Osteoblast (primary cell): Measurements from ENCODE around the gene TMBIM6. TPM values are rescaled to one million over a fixed set of nuclear protein-coding genes. Genes with fewer than 3 reads are reported as not detected.

ENCODE experiments used
- DNase-seq: peaks from one replicate; pipeline ENCODE4 v3.0.0; 2011; ENCODE audit warnings: low spot score, mixed read lengths; ENCODE audit not compliant: insufficient read length; ENCODE audit errors: missing footprints
- H2AFZ ChIP-seq: 2 replicates; pipeline ENCODE4 v1.6.0; 2011; ENCODE audit warnings: mild to moderate bottlenecking, low read length
- H3K27ac ChIP-seq: 2 replicates; pipeline ENCODE4 v1.5.1; 2011; ENCODE audit warnings: mild to moderate bottlenecking, low read depth, low read length, moderate library complexity
- H3K27me3 ChIP-seq: 2 replicates; pipeline ENCODE4 v1.6.0; 2012; ENCODE audit warnings: mild to moderate bottlenecking, control low read depth, inconsistent platforms, low read length, moderate library complexity; ENCODE audit not compliant: insufficient read depth
- H3K36me3 ChIP-seq: 2 replicates; pipeline ENCODE4 v1.5.1; 2011; ENCODE audit warnings: mild to moderate bottlenecking, low read length, control low read depth, moderate library complexity; ENCODE audit not compliant: insufficient read depth
- H3K4me1 ChIP-seq: 2 replicates; pipeline ENCODE4 v1.5.1; 2011; ENCODE audit warnings: mild to moderate bottlenecking, low read length, control low read depth, moderate library complexity; ENCODE audit not compliant: insufficient read depth
- H3K4me2 ChIP-seq: 2 replicates; pipeline ENCODE4 v1.6.0; 2011; ENCODE audit warnings: mild to moderate bottlenecking, low read length; ENCODE audit not compliant: insufficient read depth
- H3K4me3 ChIP-seq: fragments of 200-600 bp; sonication (generic); 3 replicates; pipeline ENCODE4 v1.5.1; 2012; ENCODE audit warnings: mild to moderate bottlenecking, low read length, inconsistent platforms; ENCODE audit not compliant: insufficient read depth
- H3K79me2 ChIP-seq: 2 replicates; pipeline ENCODE4 v1.6.0; 2012; ENCODE audit warnings: mild to moderate bottlenecking, low read length, control low read depth, inconsistent platforms; ENCODE audit not compliant: insufficient read depth
- H3K9me3 ChIP-seq: 2 replicates; pipeline ENCODE4 v1.5.1; 2011; ENCODE audit warnings: low read depth, low read length, control low read depth
- H4K20me1 ChIP-seq: 2 replicates; pipeline ENCODE4 v1.6.0; 2012; ENCODE audit warnings: mild to moderate bottlenecking, low read length, control low read depth; ENCODE audit not compliant: insufficient read depth
- total RNA-seq: library from RNA; depleted of rRNA; stranded (reverse); fragments of >200 nt; gene quantifications from 2 replicates; pipeline ENCODE4 v1.2.3, GENCODE V29; 2012
- TF ChIP-seq, protein P1 (sequence below): IDR thresholded peaks from 2 replicates; pipeline ENCODE4 v1.5.1; 2011; ENCODE audit warnings: mild to moderate bottlenecking, low read depth, low read length, moderate library complexity; ENCODE audit errors: extremely low read depth

Gene TMBIM6
- total RNA-seq, 1 donor, result 398 TPM

GRCh38 chr12:49809381-49809905, 68.1 kb downstream of the TMBIM6 start:
- Histone ChIP-seq H4K20me1 (peaks cover 82% of the 10 kb centered on the region), H3K4me1 (peaks cover 11% of the 10 kb centered on the region), H3K4me2 (no peak overlapping the region), H2AFZ (no peak overlapping the region), H3K79me2 (peaks cover 76% of the 10 kb centered on the region), H3K9me3 (no peaks in the 10 kb centered on the region), H3K36me3 (peaks cover 17% of the 10 kb centered on the region), H3K27me3 (no peaks in the 10 kb centered on the region), H3K27ac (no peak overlapping the region), H3K4me3 (no peak overlapping the region)
- DNase-seq, result peak; percentile 38
- TF ChIP-seq, protein P1, sequence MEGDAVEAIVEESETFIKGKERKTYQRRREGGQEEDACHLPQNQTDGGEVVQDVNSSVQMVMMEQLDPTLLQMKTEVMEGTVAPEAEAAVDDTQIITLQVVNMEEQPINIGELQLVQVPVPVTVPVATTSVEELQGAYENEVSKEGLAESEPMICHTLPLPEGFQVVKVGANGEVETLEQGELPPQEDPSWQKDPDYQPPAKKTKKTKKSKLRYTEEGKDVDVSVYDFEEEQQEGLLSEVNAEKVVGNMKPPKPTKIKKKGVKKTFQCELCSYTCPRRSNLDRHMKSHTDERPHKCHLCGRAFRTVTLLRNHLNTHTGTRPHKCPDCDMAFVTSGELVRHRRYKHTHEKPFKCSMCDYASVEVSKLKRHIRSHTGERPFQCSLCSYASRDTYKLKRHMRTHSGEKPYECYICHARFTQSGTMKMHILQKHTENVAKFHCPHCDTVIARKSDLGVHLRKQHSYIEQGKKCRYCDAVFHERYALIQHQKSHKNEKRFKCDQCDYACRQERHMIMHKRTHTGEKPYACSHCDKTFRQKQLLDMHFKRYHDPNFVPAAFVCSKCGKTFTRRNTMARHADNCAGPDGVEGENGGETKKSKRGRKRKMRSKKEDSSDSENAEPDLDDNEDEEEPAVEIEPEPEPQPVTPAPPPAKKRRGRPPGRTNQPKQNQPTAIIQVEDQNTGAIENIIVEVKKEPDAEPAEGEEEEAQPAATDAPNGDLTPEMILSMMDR, result no peak

DNA sequence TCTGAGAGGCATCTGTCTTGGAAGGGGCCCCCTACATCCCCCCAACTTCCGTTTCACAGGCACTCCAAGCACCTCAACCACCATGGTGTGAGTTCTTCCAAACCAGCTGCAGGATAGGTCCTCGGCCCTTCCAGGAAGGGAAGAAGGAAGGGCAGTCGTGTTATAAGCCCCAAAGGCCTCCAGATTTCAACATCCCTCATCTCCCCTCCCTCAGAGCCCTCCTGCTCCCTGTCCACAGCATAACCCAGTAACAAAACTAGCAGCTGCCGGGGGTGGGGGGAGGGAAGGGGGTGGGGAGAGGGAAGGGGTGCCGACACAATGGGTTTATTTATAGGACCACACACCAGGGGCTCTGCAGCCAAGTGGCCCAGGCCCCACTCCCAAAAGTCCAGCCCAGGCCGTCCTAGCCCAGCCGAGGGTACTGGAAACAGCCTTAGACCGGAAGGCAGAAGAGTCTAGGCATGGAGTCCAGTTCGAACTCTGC, 68.6 kb downstream of the TMBIM6 start:
- H3K4me3 ChIP-seq, result no peak overlapping the region
- TF ChIP-seq, protein P1, result no peak
- peaks cover 12% of the 10 kb centered on the region for H3K36me3 ChIP-seq
- peaks cover 11% of the 10 kb centered on the region for H3K4me1 ChIP-seq
- no peak overlapping the region for H3K27ac ChIP-seq
- H3K79me2 ChIP-seq, result peaks cover 76% of the 10 kb centered on the region
- no peaks in the 10 kb centered on the region for H3K9me3 ChIP-seq
- H4K20me1 ChIP-seq, result peaks cover 81% of the 10 kb centered on the region
- H3K27me3 ChIP-seq, result no peaks in the 10 kb centered on the region
- H3K4me2 ChIP-seq, result no peak overlapping the region
- peak; percentile 42 for DNase-seq
- no peak overlapping the region for H2AFZ ChIP-seq

DNA sequence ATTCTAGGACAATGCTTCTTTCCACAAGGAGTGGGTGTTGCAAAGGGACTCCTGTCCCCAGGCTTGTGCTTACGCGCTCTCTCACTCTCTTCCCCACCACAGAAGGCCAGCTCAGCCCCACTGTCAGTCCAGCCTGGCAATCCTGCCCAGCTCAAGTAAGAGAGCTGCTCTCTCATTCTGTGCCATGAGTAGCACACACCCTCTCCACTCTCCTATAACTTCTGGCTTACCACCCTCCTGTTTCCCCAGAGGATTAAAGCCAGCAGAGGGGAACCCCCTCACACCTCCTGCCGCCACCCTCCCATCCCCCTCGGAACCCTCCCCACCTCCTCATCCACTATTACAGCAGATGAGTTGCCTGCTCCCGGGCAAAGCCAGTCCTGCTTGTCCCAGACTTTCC, 69.8 kb downstream of the TMBIM6 start:
- no peak overlapping the region for H3K27ac ChIP-seq
- H2AFZ ChIP-seq, result no peak overlapping the region
- H3K79me2 ChIP-seq, result peaks cover 66% of the 10 kb centered on the region
- H3K27me3 ChIP-seq, result no peaks in the 10 kb centered on the region
- TF ChIP-seq, protein P1, result no peak
- DNase-seq, result no peak
- H3K9me3 ChIP-seq, result no peaks in the 10 kb centered on the region
- peaks cover 11% of the 10 kb centered on the region for H3K4me1 ChIP-seq
- peaks cover under 1% of the 10 kb centered on the region for H3K36me3 ChIP-seq
- H3K4me2 ChIP-seq, result no peak overlapping the region
- peaks cover 78% of the 10 kb centered on the region for H4K20me1 ChIP-seq
- no peak overlapping the region for H3K4me3 ChIP-seq

DNA sequence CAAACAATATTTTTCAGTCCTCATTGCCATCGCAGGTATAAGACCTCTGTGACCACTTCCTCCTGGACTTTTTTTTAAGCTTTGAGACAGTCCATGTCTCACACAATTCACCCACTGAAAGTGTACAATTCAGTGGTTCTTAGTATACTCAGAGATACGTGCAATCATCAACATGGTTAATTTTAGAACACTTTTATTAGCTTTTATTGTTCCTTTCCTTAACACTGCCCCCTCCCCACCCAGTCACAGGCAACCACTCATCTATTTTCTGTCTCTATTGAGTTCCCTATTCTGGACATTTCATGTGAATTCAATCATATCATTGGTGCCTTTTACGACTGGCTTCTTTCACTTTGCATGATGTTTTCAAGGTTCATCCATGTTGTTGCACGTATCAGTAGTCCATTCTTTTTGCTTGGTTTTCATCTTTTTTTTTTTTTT, 70.6 kb downstream of the TMBIM6 start:
- TF ChIP-seq, protein P1, result no peak
- Histone ChIP-seq H3K27ac (no peak overlapping the region), H3K9me3 (no peaks in the 10 kb centered on the region), H3K4me1 (peaks cover 11% of the 10 kb centered on the region), H3K36me3 (no peaks in the 10 kb centered on the region), H3K4me2 (no peak overlapping the region), H3K4me3 (no peak overlapping the region), H4K20me1 (peaks cover 72% of the 10 kb centered on the region), H3K27me3 (no peaks in the 10 kb centered on the region), H3K79me2 (peaks cover 58% of the 10 kb centered on the region), H2AFZ (no peak overlapping the region)
- no peak for DNase-seq
